H1 (cell line): ENCODE data around the gene PPP4R3A.

ENCODE experiments used
- CHD1 ChIP-seq: IDR thresholded peaks from 2 replicates; pipeline ENCODE4 v1.6.1; 2012; ENCODE audit warnings: low read depth, low read length, improper control_type of control experiment
- CREB1 ChIP-seq: IDR thresholded peaks from 2 replicates; pipeline ENCODE4 v1.6.1; 2012; ENCODE audit warnings: inconsistent platforms
- CTCF ChIP-seq, 3 experiments: IDR thresholded peaks; 1 replicate in 2 of 3; 2 replicates in 1 of 3; pipeline versions ENCODE4 v1.5.1 to v1.6.1; 2011; ENCODE audit warnings: low read length in 3 of 3, mild to moderate bottlenecking in 3 of 3, inconsistent platforms in 2 of 3, low read depth in 1 of 3, moderate library complexity in 1 of 3; ENCODE audit not compliant: insufficient read depth in 1 of 3; ENCODE audit errors: control extremely low read depth in 1 of 3
- GABPA ChIP-seq: IDR thresholded peaks from 2 replicates; pipeline ENCODE4 v1.6.1; 2011; ENCODE audit warnings: mild to moderate bottlenecking, low read length, moderate library complexity, borderline replicate concordance; ENCODE audit not compliant: insufficient read depth
- POLR2A ChIP-seq, 2 experiments: IDR thresholded peaks; 1 replicate in 1 of 2; 2 replicates in 1 of 2; pipeline ENCODE4 v1.6.1; 2011; ENCODE audit warnings: low read depth in 2 of 2, low read length in 2 of 2, mild to moderate bottlenecking in 2 of 2; ENCODE audit errors: control extremely low read depth in 1 of 2
- RAD21 ChIP-seq, 2 experiments: IDR thresholded peaks in 1 of 2; conservative IDR thresholded peaks in 1 of 2; 2 replicates each; pipeline ENCODE4 v1.6.1; 2011; ENCODE audit warnings: low read depth in 2 of 2, low read length in 2 of 2, improper control_type of control experiment in 1 of 2, inconsistent platforms in 1 of 2, mild to moderate bottlenecking in 1 of 2, moderate library complexity in 1 of 2
- RNF2 ChIP-seq: fragments of 200-900, 300-1000 bp; sonication (generic); IDR thresholded peaks from 2 replicates; pipeline ENCODE4 v1.7.1; 2016; ENCODE audit warnings: borderline replicate concordance, low read depth, mild to moderate bottlenecking, antibody characterized with exemption, low read length; ENCODE audit not compliant: poor library complexity, severe bottlenecking; ENCODE audit errors: missing control alignments
- USF2 ChIP-seq: IDR thresholded peaks from 2 replicates; pipeline ENCODE4 v1.6.1; 2011; ENCODE audit warnings: low read length, improper control_type of control experiment
- ZNF274 ChIP-seq: IDR thresholded peaks from 2 replicates; pipeline ENCODE4 v1.7.0; 2012; ENCODE audit warnings: low read length, borderline replicate concordance; ENCODE audit errors: extremely low read depth

GRCh38 chr14:91409928-91410718, 100.0 kb downstream of the PPP4R3A start:
- no peak for TF ChIP-seq RNF2
- no peak for TF ChIP-seq USF2
- no peak for TF ChIP-seq CHD1
- TF ChIP-seq ZNF274, result no peak
- no peak for TF ChIP-seq POLR2A (IDR thresholded peaks at IDR 0.05; ENCODE audit: control extremely low read depth in 1 of 2, low read depth in 2 of 2, low read length in 2 of 2)
- TF ChIP-seq CTCF (IDR thresholded peaks at IDR 0.05; ENCODE audit: control extremely low read depth in 1 of 3, insufficient read depth in 1 of 3, low read depth in 1 of 3, low read length in 3 of 3), result no peak
- no peak for TF ChIP-seq GABPA
- TF ChIP-seq RAD21 (IDR thresholded peaks at IDR 0.05 in 1 of 2, conservative IDR thresholded peaks at IDR 0.05 in 1 of 2; ENCODE audit: low read depth in 2 of 2, low read length in 2 of 2), result no peak
- no peak for TF ChIP-seq CREB1
